ENCODE measurements around the gene CCPG1. TPM values are rescaled to one million over a fixed set of nuclear protein-coding genes. Genes with fewer than 3 reads are reported as not detected.

Gene CCPG1
- 42.7 and 56.0 TPM in 2 replicates for total RNA-seq

GRCh38 chr15:55408012-55408928 lies at the start of gene CCPG1, which contains the start of gene PIERCE2:
TSS of gene CCPG1 (minus strand) at chr15:55408359. CDS start at chr15:55389424, 18,935 bp downstream.
TSS of gene PIERCE2 (plus strand) at chr15:55408495. CDS start at chr15:55408769, 274 bp downstream.

GRCh38 chr15:55318588-55319494 lies 89.3 kb downstream of the CCPG1 start, which contains the start of the genes PIGB and PIGBOS1:
TSS of gene PIGB (plus strand) at chr15:55319222. CDS start at chr15:55319251, 29 bp downstream.
TSS of gene PIGBOS1 (minus strand) at chr15:55319123. CDS start at chr15:55317792, 1,331 bp downstream.

Other genes with a start within 250 kb of the CCPG1 start
- gene RSL24D1, start 211.4 kb downstream of the CCPG1 start, total RNA-seq, result 83.9 and 85.8 TPM in 2 replicates
- gene RAB27A, start 118.5 kb downstream of the CCPG1 start, total RNA-seq, result 7.5 and 10.6 TPM in 2 replicates
- 5.8 and 8.0 TPM in 2 replicates for gene PIGBOS1, start 89.2 kb downstream of the CCPG1 start, total RNA-seq
- gene PIGB, start 89.1 kb downstream of the CCPG1 start, total RNA-seq, result 10.3 and 14.5 TPM in 2 replicates
- gene PIERCE2, start 136 bp upstream of the CCPG1 start, total RNA-seq, result 0.60 and 0.95 TPM in 2 replicates
- gene DNAAF4, start 99.9 kb upstream of the CCPG1 start, total RNA-seq, result 1.6 and 3.9 TPM in 2 replicates
- gene PYGO1, start 180.0 kb upstream of the CCPG1 start, total RNA-seq, result 6.3 and 7.4 TPM in 2 replicates

Data from bronchial smooth muscle cell (primary cell).